ENCODE measurements around the gene PKHD1.

- TF ChIP-seq, protein P1, sequence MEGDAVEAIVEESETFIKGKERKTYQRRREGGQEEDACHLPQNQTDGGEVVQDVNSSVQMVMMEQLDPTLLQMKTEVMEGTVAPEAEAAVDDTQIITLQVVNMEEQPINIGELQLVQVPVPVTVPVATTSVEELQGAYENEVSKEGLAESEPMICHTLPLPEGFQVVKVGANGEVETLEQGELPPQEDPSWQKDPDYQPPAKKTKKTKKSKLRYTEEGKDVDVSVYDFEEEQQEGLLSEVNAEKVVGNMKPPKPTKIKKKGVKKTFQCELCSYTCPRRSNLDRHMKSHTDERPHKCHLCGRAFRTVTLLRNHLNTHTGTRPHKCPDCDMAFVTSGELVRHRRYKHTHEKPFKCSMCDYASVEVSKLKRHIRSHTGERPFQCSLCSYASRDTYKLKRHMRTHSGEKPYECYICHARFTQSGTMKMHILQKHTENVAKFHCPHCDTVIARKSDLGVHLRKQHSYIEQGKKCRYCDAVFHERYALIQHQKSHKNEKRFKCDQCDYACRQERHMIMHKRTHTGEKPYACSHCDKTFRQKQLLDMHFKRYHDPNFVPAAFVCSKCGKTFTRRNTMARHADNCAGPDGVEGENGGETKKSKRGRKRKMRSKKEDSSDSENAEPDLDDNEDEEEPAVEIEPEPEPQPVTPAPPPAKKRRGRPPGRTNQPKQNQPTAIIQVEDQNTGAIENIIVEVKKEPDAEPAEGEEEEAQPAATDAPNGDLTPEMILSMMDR (IDR thresholded peaks at IDR 0.05): no peak
- no peak for TF ChIP-seq POLR2AphosphoS5 (IDR thresholded peaks at IDR 0.05; ENCODE audit: low read depth, low read length)
- no peak for TF ChIP-seq TCF7L2 (IDR thresholded peaks at IDR 0.05; ENCODE audit: low read depth, low read length)
Measured at GRCh38 chr6:51992876-51993275, 94.5 kb downstream of the PKHD1 start.
